HL-60 (cell line): Measurements from ENCODE around the gene DUS1L.

Source experiments
- DNase-seq, 2 experiments: peaks; one replicate each; pipeline ENCODE4 v3.0.0-alpha.2; 2010 to 2020; ENCODE audit warnings: low read depth in 1 of 2, low spot score in 1 of 2
- H3K27ac ChIP-seq: fragments of 250-450 bp; sonication (Bioruptor Pico); replicated peaks from 2 replicates; pipeline ENCODE4 v1.5.1; 2020; ENCODE audit warnings: mild to moderate bottlenecking, moderate library complexity
- H3K27me3 ChIP-seq: fragments of 250-450 bp; sonication (Bioruptor Pico); 2 replicates; pipeline ENCODE4 v1.5.1; 2021; ENCODE audit warnings: mild to moderate bottlenecking, moderate library complexity; ENCODE audit not compliant: insufficient read depth, poor library complexity, severe bottlenecking
- H3K4me3 ChIP-seq: replicated peaks from 2 replicates; pipeline ENCODE4 v1.5.1; 2011; ENCODE audit warnings: mild to moderate bottlenecking, control low read depth, low read length; ENCODE audit not compliant: insufficient read depth
- GABPA ChIP-seq: IDR thresholded peaks from 2 replicates; pipeline ENCODE4 v1.6.1; 2012; ENCODE audit warnings: low read depth
- POLR2AphosphoS5 ChIP-seq: IDR thresholded peaks from 2 replicates; pipeline ENCODE4 v1.6.1; 2012; ENCODE audit warnings: low read depth
- SPI1 ChIP-seq: IDR thresholded peaks from 2 replicates; pipeline ENCODE4 v1.6.1; 2012; ENCODE audit warnings: low read depth, mild to moderate bottlenecking, borderline replicate concordance
- TF ChIP-seq, protein P1 (sequence below): IDR thresholded peaks from one replicate; pipeline ENCODE4 v1.5.1; 2011; ENCODE audit warnings: low read length, control low read depth, inconsistent platforms; ENCODE audit not compliant: insufficient read depth
- TF ChIP-seq, protein P2 (sequence below): IDR thresholded peaks from 2 replicates; pipeline ENCODE4 v1.6.1; 2012; ENCODE audit warnings: low read depth; ENCODE audit not compliant: insufficient replicate concordance

The DUS1L gene

DNA sequence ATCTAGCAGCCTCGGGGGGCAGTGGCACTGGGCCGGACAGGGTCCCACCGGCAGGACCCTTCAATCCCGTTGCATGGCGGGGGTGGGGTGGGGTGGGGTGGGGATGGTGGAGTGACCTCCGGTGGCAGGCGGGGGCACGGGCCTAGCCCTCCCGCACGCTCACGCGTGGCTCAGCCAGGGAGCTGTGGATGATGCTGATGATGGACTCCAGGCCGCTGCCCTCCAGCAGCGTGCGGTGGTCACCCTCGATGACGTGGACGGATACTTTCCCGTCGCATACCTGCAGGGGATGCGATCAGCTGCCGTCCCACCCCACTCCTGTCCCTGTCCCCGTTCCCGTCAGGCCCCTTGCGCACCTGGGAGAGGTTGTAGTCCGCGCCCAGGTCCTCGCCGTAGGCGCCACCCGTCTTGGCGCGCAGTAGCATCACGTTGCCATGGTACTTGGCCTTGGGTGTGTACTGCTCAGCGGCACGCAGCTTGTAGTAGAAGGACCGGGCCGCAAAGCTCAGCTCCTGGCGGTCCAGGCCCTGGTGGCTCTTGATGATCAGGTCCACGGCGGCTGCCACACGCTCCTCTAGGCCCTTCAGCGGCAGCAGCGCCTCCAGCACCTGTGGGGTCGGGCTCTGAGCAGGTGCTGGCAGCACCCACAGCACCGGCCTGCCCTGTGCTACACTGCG lies 13.5 kb upstream of the DUS1L start:
- TF ChIP-seq POLR2AphosphoS5, result no peak
- TF ChIP-seq, protein P1, sequence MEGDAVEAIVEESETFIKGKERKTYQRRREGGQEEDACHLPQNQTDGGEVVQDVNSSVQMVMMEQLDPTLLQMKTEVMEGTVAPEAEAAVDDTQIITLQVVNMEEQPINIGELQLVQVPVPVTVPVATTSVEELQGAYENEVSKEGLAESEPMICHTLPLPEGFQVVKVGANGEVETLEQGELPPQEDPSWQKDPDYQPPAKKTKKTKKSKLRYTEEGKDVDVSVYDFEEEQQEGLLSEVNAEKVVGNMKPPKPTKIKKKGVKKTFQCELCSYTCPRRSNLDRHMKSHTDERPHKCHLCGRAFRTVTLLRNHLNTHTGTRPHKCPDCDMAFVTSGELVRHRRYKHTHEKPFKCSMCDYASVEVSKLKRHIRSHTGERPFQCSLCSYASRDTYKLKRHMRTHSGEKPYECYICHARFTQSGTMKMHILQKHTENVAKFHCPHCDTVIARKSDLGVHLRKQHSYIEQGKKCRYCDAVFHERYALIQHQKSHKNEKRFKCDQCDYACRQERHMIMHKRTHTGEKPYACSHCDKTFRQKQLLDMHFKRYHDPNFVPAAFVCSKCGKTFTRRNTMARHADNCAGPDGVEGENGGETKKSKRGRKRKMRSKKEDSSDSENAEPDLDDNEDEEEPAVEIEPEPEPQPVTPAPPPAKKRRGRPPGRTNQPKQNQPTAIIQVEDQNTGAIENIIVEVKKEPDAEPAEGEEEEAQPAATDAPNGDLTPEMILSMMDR, result no peak
- no peak for TF ChIP-seq GABPA
- no peak for TF ChIP-seq SPI1
- Histone ChIP-seq H3K27me3 (no peaks in the 10 kb centered on the region), H3K27ac (no peak overlapping the region), H3K4me3 (no peak overlapping the region)
- no peak for DNase-seq

DNA sequence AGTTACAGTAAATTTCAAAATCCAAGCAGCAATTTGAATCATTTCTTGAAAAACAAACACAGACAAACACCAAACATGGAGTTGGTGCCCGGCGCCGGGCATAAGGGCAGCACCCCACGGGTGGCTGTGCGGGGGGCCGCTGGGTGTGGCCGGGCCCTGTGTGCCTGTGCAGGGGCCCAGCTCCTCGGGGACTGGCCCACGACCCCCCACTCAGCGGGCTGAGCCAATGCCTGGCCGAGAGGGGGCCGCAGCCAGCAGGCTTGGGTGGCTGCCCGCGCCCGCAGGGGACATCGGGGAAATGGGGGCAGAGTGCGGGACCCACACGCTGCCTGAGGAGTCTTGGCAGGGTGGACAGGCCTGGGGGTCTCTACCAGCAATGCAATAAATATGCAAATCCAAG lies 12.8 kb upstream of the DUS1L start:
- TF ChIP-seq SPI1 (no peak), POLR2AphosphoS5 (no peak; the same call in 1 of the 2 replicates), GABPA (no peak)
- TF ChIP-seq, protein P2, sequence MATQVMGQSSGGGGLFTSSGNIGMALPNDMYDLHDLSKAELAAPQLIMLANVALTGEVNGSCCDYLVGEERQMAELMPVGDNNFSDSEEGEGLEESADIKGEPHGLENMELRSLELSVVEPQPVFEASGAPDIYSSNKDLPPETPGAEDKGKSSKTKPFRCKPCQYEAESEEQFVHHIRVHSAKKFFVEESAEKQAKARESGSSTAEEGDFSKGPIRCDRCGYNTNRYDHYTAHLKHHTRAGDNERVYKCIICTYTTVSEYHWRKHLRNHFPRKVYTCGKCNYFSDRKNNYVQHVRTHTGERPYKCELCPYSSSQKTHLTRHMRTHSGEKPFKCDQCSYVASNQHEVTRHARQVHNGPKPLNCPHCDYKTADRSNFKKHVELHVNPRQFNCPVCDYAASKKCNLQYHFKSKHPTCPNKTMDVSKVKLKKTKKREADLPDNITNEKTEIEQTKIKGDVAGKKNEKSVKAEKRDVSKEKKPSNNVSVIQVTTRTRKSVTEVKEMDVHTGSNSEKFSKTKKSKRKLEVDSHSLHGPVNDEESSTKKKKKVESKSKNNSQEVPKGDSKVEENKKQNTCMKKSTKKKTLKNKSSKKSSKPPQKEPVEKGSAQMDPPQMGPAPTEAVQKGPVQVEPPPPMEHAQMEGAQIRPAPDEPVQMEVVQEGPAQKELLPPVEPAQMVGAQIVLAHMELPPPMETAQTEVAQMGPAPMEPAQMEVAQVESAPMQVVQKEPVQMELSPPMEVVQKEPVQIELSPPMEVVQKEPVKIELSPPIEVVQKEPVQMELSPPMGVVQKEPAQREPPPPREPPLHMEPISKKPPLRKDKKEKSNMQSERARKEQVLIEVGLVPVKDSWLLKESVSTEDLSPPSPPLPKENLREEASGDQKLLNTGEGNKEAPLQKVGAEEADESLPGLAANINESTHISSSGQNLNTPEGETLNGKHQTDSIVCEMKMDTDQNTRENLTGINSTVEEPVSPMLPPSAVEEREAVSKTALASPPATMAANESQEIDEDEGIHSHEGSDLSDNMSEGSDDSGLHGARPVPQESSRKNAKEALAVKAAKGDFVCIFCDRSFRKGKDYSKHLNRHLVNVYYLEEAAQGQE, result no peak
- TF ChIP-seq, protein P1, result no peak
- H3K27me3 ChIP-seq, result no peaks in the 10 kb centered on the region
- DNase-seq, result no peak
- H3K27ac ChIP-seq, result no peak overlapping the region
- no peak overlapping the region for H3K4me3 ChIP-seq

DNA sequence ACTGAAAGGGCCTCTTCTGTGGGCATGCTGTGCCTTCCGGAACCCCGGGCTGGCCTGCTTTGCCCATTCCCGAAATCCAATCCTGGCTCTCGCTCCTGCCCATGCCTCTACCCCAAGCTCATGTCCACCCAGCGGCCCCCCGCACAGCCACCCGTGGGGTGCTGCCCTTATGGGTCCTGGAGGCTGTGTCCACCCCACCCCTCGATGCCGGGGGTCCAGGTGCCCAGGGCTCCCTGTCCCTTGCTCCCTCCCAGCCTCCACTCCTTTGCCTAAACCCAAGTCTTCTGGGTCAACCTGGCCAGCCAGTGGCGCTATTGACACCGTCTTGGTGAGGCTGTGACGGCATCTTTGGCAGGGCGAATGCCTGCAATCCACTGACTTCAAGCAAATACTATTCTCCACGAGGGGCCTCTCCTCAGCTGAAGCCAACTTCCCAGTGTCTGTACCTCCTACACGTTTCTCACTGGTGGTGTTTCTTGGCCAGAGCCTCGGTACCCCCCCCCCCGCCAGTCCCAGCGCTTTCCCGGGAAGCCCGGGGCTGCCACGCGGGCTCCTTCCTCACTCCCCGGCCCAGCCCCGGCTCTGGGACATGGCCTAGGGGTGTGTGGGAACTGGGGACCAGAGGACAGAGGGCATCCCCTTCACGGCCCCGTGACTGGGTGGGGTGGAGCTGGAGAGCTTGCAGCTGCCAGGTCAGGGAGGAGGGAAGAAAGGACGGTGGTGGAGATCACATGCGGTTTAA lies 12.2 kb upstream of the DUS1L start:
- no peak for DNase-seq
- TF ChIP-seq SPI1, result no peak
- TF ChIP-seq POLR2AphosphoS5, result peak; percentile 66
- Histone ChIP-seq H3K4me3 (no peak overlapping the region), H3K27me3 (no peaks in the 10 kb centered on the region), H3K27ac (no peak overlapping the region)

DNA sequence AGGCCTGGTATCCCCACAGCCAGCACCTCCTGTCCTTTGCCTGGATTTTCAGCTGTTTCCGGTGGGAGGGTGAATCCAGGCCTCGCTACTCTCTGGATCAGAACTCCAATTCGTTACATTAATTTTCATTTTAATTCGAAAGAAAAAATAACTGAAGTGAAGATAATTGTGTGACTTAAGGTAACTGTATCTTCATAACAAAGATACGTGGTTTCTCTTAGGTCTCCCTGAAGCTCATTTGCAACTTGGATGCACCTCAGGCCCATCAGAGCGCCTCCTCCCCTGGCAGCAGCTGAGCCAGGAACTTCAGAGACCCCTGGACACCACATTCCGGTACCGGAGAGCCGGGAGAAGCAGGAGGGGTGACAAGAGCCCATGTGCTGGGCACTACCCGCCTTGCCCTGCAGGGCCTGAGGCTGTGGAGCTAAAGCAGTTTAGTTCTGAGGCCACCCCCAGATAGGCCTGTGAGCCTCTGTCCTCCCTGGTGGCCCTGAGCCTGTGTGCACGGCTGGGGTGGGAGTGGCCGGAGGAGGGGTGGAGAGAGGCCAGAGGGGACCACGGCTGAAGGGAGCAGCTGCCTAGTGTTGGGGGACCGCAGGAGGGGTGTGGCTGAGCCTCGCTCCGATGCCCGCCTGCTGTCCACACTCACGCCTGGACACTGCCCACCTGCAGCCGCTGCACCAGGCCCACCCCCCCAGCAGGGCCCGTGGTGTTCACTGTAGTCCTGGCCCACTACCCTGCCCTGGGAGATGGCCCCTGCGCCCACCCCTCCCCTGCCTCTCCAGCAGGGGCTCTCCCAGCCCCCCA lies 11.4 kb upstream of the DUS1L start:
- Histone ChIP-seq H3K4me3 (no peak overlapping the region), H3K27ac (no peak overlapping the region), H3K27me3 (no peaks in the 10 kb centered on the region)
- no peak for DNase-seq
- TF ChIP-seq, protein P1, result no peak
- peak; percentile 9; the same call in 1 of the 2 replicates for TF ChIP-seq POLR2AphosphoS5
